ENCODE results near the gene DPF1. TPM values are rescaled to one million over a fixed set of nuclear protein-coding genes. Genes with fewer than 3 reads are reported as not detected.
"Not testable (repeated sequence)": the region's sequence is repeated elsewhere in the genome, so short reads cannot be mapped to it uniquely, and the experiment has no call there.

DPF1 gene
- total RNA-seq = 1.3 and 1.8 TPM in 2 replicates

DNA sequence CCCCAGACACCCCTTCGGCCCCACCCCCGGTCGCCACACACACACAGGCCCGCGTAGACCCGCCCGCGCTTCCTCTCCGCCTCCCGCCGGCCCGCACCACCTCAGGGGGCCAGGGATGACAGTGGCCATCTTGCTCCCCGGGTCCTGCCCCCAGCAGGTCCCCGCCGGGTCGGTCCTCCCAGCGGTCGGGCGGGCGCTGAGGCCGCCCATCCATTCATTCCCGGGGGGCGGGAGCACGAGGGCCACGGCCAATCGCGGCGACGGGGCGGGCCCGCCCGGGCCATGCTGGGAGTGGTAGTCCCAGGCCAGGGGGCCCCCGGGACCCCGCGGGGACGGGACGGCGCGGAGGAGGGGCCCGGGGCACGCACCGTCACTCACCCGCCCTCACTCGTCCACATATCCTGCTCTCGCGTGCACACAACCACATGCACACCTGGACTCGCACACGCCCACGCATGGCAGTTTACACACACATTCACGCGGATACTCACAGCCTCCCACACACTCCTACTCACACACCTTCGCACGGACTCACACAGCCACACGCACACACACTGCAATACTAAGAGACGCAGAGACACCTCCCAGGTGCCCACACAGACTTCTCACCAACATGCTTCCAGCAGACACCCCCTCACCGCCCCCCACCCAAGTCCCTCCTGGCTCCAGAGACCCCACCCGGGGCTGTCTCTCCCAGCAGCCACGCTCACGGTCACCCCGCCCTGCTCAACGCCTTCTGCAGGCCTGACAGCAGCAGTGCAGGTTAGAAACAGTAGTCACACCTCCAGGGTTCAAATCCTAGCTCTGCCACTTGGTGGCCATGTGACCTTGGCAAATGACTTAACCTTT, at the start of gene DPF1:
DPF1 (minus strand) TSS at position 209 of the 849 bp plus-strand sequence; CDS start at position 129, 80 bp downstream.
- DNase-seq (ENCODE audit: low read depth, low spot score) = no peak

DNA sequence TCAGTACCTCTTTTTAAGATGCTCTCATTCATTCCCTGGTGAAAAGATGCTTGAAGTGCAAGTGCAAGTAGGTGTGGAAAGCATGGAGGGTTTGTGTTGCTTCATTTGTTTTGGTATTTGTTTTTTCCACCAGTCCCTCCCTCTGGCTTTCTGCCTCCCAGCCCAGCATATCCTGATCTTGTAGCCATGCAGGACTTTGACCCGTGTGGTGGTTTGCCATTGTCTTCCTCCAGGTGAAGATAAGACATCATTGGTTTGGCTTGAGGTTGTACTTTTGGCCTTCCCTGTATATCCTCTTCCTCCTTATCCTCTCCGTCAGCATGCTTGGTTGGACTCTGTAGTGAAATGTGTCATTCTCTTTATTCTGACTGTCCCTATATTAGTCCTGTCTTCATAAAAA, 49.5 kb upstream of the DPF1 start:
- no peak for DNase-seq (ENCODE audit: low read depth, low spot score)

- DNase-seq (ENCODE audit: low read depth, low spot score) = no peak
Measured at GRCh38 chr19:38270587-38271167, 46.7 kb upstream of the DPF1 start.

DNA sequence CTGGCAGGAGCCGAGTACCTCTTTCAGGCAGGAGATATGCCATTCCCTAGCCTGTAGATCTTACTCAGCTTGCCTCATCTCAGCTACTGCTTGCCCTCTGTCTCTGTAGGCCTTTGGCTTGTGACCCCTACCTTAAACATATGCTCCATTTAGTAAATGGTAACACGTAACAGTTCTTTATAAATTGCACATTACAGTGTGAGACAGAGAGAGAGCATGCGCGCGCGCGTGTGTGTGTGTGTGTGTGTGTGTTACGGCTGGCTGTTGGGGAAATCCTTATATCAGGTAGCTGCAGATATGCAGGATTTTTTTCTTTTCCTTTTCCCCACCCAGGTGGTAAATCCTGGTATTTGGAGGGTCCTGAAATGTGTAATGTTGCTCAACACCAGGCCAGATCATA, 44.5 kb upstream of the DPF1 start:
- DNase-seq (ENCODE audit: low read depth, low spot score) = no peak

- DNase-seq (ENCODE audit: low read depth, low spot score) = no peak
Measured at GRCh38 chr19:38267761-38268483, 43.9 kb upstream of the DPF1 start.

DNA sequence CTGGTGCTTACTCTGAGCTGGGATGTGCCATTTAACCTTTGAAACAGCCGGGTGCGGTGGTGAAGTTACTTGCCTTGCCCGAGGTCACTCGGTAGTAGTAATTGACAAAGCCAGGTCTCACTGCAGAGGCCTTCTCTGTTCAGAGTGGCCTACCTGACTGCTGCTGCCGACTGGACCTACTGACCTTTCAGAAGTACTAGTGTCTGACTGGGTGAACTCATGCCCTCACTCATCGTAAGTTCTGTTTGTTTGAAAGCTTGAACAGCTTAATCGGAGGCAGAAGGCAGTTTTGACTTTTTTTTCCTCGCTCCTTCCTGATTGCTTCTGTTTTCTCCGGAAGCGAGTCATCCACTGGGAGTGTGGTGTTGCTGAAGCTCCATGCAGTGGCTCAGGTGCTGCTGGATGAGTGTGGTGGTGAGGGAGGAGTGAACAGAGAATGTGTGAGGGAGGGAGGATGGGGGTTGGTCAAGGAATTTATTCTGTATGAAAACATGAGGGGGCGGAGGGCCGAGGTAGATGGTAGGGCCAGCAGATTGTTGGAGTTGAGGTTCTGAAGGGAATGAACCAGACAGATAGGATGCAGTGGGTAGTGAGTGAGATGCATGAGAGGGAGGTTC, 43.1 kb upstream of the DPF1 start:
- no peak for DNase-seq (ENCODE audit: low read depth, low spot score)

GRCh38 chr19:38265921-38266429, 42.0 kb upstream of the DPF1 start:
- DNase-seq (ENCODE audit: low read depth, low spot score) = no peak

- no peak for DNase-seq (ENCODE audit: low read depth, low spot score)
Measured at GRCh38 chr19:38265213-38265861, 41.3 kb upstream of the DPF1 start.

DNA sequence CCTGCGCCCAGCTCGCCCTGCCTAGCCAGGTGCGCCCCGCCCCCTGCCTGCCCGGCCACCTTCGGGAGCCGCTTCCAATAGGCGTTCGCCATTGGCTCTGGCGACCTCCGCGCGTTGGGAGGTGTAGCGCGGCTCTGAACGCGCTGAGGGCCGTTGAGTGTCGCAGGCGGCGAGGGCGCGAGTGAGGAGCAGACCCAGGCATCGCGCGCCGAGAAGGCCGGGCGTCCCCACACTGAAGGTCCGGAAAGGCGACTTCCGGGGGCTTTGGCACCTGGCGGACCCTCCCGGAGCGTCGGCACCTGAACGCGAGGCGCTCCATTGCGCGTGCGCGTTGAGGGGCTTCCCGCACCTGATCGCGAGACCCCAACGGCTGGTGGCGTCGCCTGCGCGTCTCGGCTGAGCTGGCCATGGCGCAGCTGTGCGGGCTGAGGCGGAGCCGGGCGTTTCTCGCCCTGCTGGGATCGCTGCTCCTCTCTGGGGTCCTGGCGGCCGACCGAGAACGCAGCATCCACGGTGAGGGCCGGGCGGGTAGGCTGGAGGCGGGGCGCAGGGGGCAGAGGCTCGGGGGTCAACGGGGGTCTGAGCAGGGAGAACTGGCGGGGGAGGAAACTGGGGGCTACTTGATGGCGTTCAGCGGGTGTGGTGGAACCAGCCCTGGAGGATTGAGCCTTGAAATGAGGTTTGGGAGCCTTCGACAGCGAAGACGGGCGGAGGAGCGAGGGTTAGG, 40.6 kb upstream of the DPF1 start, which contains the start of gene SPINT2:
SPINT2 (plus strand) TSS at position 88 of the 727 bp plus-strand sequence; CDS start at position 408, 320 bp downstream.
- DNase-seq (ENCODE audit: low read depth, low spot score) = no peak

DNA sequence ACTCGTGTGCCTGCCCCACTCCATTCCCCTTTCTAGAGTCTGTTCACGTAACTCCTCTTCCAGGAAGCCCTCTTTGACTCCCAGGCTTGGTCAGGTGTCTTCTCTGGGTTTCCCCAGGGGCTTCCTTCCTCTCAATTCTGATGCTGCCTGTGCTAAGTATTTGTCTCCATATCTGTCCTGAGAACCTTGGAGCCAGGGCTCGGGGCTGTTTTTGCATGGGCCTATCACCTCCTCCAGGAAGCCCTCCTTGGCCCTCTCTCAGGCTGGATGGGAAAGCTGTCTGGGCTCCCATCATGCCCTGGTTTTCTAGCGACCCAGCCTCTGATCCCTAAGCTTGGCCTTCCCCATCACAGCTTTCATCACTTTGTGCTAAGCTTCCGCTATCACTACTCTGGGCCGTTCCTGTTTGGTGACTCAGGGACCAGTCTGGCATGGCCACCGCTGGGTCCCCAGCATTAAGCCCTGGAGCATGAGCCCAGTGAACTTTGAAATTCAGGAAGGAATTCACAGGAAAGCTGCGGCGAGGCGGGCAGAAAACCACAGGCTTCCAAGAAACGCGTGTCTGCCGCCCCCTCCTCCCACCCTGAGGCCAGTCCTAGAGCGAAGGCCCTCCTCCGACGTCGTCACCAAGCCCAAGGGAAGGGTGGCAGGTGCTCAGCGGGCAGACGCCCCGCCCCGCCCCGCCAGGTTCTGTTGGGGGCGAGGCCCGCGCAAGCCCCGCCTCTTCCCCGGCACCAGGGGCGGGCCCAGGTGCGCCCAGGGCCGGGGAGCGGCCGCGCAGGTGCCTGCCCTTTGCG, 39.9 kb upstream of the DPF1 start:
- DNase-seq (ENCODE audit: low read depth, low spot score) = no peak

DNA sequence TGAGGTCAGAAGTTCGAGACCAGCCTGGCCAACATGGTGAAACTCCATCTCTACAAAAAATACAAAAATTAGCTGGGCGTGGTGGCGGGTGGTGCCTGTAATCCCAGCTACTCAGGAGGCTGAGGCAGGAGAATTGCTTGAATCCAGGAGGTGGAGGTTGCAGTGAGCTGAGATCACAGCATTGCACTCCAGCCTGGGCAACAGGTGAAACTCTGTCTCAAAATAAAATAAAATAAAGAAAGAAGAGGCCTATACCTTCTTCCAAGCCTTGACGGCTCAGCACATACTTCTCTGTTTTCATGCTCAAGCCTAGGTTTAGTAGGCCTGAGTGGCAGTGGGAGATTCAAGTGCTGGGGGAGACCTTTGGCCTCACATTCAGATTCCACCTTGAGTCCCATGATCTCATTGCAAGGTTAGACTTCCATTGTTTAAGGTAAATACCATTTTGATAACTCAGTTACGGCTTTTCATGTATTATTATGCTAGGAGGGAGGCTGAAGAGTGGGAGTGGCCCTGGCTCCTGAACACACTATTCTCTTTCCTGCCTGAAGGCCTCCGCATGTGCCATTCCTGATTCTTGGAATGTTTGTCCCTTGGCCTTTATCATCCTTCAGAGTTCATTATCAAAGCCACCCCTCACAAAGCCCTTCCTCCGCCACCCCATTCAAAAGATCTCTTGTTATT, 38.7 kb upstream of the DPF1 start:
- no peak for DNase-seq (ENCODE audit: low read depth, low spot score)

DNA sequence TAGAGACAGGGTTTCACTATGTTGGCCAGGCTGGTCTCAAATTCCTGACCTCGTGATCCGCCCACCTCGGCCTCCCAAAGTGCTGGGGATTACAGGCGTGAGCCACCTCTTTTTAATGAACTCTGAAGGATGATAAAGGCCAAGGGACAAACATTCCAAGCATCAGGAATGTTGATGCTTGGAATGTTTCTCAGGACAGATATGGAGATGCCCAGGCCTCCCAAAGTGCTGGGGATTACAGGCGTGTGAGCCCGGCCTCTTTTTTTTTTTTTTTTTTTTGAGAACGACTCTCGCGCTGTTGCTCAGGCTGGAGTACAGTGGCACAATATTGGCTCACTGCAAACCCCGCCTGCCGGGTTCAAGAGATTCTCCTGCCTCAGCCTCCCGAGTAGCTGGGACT, 37.9 kb upstream of the DPF1 start:
- not testable (repeated sequence) for DNase-seq (ENCODE audit: low read depth, low spot score)

DNA sequence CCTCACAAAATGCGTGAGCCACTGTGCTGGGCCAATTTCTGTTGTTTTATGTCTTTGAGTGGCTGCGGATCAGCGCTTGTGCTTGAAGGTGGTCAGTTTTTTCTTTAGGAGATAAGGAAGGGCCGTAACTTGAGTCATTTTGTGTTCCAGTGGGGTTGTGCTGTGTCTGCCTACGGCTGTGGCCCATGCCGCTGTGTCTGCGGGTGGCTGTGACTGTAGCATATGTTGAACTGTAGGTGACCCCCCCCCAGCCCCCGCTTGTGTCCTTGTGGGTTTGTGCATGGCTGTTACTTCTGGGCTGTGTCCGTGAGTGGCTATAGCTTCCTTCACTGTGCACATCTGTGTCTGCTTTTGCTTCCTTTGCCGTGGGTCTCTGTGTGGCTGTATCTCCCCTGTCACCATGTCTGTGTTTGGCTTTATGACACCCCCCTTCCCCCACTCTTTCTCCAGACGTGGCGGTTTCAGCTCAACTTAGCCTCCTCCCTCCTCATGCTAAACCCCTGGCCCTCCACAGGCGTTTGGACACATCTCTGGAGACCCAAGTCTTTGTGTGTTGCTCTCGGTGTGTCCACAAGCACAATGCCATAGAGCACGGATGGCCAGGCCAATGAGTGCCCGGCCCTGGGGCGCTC, 31.5 kb upstream of the DPF1 start:
- DNase-seq (ENCODE audit: low read depth, low spot score) = no peak

GRCh38 chr19:38253788-38254187, 29.8 kb upstream of the DPF1 start:
- no peak for DNase-seq (ENCODE audit: low read depth, low spot score)

- no peak for DNase-seq (ENCODE audit: low read depth, low spot score)
Measured at GRCh38 chr19:38252941-38253691, 29.1 kb upstream of the DPF1 start.

DNA sequence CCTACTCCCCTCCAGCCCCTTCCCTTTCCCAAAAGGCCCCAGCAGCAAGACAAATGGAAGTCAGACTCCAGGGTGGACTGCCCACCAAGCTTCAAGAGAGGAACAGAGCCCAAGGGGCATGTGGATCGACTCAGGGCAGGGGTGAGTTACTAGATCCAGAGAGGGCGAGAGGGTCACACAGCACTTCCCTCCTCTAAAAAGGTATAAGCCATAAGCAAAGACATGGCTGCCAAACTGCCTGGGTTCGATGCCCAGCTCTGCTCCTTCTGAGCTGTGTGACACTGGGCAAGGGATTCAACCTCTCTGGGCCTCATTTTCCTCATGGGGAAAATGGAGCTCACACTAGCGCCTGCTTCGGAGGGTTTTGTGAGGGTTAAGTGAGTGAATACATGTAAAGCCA, 28.4 kb upstream of the DPF1 start:
- DNase-seq (ENCODE audit: low read depth, low spot score) = no peak

- DNase-seq (ENCODE audit: low read depth, low spot score) = no peak
Measured at GRCh38 chr19:38251564-38252051, 27.6 kb upstream of the DPF1 start.
